Omental fat pad (tissue), 4 donors: ENCODE measurements around the gene RGS6. TPM values are rescaled to one million over a fixed set of nuclear protein-coding genes. Genes with fewer than 3 reads are reported as not detected.
"Not testable (repeated sequence)": the region's sequence is repeated elsewhere in the genome, so short reads cannot be mapped to it uniquely, and the experiment has no call there.

Experiments used
- ATAC-seq: fragments of 150-250 bp; one replicate; pipeline ENCODE4 v1.9.1; 2016; ENCODE audit warnings: mild to moderate bottlenecking, moderate library complexity; ENCODE audit not compliant: low FRiP score
- DNase-seq: peaks from one replicate; pipeline ENCODE4 v3.0.0-alpha.2; 2019; ENCODE audit warnings: low spot score
- CTCF ChIP-seq, 3 donors: fragments of 450-650 bp; IDR thresholded peaks; one replicate each; pipeline ENCODE4 v1.5.1; 2016 to 2017; ENCODE audit warnings: antibody characterized with exemption in 3 of 3, mild to moderate bottlenecking in 3 of 3, moderate library complexity in 2 of 3
- total RNA-seq, 4 donors: library from RNA; depleted of rRNA; stranded (reverse); fragments of >200 nt; gene quantifications; one replicate each; pipeline ENCODE4 v1.1.0, GENCODE V29; 2016

RGS6 gene
- total RNA-seq, 4 donors from 2014 or later = 5.2 to 27.3 (median 6.9) TPM

- no peak for TF ChIP-seq CTCF (IDR thresholded peaks at IDR 0.05)
- no peak for ATAC-seq
- DNase-seq = no peak
Measured at GRCh38 chr14:72476657-72477499, 544.6 kb downstream of the RGS6 start.

- not testable (repeated sequence) for ATAC-seq, DNase-seq
Measured at GRCh38 chr14:72477578-72477977, 545.3 kb downstream of the RGS6 start.

- DNase-seq (no peak), ATAC-seq (no peak)
- TF ChIP-seq CTCF (IDR thresholded peaks at IDR 0.05) = no peak
Measured at GRCh38 chr14:72478471-72478893, 546.3 kb downstream of the RGS6 start.

- DNase-seq (no peak), ATAC-seq (no peak)
- no peak for TF ChIP-seq CTCF (IDR thresholded peaks at IDR 0.05)
Measured at GRCh38 chr14:72479461-72479931, 547.3 kb downstream of the RGS6 start.

GRCh38 chr14:72480464-72481243 lies 548.4 kb downstream of the RGS6 start:
- no peak for TF ChIP-seq CTCF (IDR thresholded peaks at IDR 0.05)
- DNase-seq (no peak), ATAC-seq (no peak)

- ATAC-seq (no peak), DNase-seq (no peak)
- no peak for TF ChIP-seq CTCF (IDR thresholded peaks at IDR 0.05)
Measured at GRCh38 chr14:72483311-72483710, 551.1 kb downstream of the RGS6 start.

GRCh38 chr14:72485695-72486094 lies 553.5 kb downstream of the RGS6 start:
- ATAC-seq = no peak
- DNase-seq = no peak
- no peak for TF ChIP-seq CTCF (IDR thresholded peaks at IDR 0.05)
